ENCODE measurements around the gene LRRK1.

The LRRK1 gene

DNA sequence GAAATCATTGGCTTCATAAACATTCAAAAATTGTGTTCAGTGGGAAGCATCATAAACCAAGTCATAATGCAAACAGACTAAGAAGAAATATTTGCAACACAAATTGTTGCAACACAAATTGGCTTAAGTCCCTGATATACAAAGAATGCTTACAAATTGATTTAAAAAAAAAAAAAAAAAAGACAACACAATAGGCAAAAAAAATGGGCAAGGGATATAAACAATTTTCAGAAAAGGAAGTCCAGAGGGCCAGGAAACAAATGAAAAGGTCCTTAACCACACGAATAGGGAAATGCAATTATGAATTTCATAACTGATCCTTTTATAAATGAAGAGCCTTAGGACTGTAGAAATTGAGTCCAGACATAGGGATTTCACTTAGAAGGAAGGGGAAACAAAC lies 98.9 kb downstream of the LRRK1 start:
- DNase-seq (ENCODE audit: extremely low spot score, insufficient read length, low read depth), result no peak
- no peak for FAIRE-seq

DNA sequence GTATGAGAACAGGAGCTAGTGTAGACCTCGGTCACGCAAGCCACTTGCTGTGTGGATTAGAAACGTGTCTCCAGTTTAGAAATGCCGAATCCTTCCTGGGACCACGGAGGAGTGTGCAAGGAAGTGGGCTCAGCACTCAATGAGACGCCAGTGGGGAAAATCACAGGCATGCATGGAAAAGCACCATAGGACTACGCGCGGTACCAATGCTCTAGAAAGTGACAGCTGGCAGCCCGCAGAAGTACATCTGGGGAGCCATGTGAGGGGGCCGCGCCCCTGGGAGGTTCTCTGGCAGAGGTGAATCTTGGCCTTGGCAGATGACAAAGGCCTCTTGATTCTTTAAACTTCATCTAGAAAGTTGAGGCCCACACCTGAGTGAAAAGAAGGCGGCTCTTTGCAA lies 99.3 kb downstream of the LRRK1 start:
- no peak for FAIRE-seq
- DNase-seq (ENCODE audit: extremely low spot score, insufficient read length, low read depth), result no peak

GRCh38 chr15:101019366-101019896 lies 100.3 kb downstream of the LRRK1 start:
- FAIRE-seq (no peak), DNase-seq (ENCODE audit: extremely low spot score, insufficient read length, low read depth) (no peak)

GRCh38 chr15:101020451-101020850 lies 101.3 kb downstream of the LRRK1 start:
- FAIRE-seq (no peak), DNase-seq (ENCODE audit: extremely low spot score, insufficient read length, low read depth) (no peak)

GRCh38 chr15:101020945-101021344 lies 101.8 kb downstream of the LRRK1 start:
- DNase-seq (ENCODE audit: extremely low spot score, insufficient read length, low read depth), result no peak
- FAIRE-seq, result no peak

GRCh38 chr15:101022306-101022705 lies 103.1 kb downstream of the LRRK1 start:
- DNase-seq (ENCODE audit: extremely low spot score, insufficient read length, low read depth) (no peak), FAIRE-seq (no peak)

GRCh38 chr15:101022876-101023275 lies 103.7 kb downstream of the LRRK1 start:
- DNase-seq (ENCODE audit: extremely low spot score, insufficient read length, low read depth) (no peak), FAIRE-seq (no peak)

DNA sequence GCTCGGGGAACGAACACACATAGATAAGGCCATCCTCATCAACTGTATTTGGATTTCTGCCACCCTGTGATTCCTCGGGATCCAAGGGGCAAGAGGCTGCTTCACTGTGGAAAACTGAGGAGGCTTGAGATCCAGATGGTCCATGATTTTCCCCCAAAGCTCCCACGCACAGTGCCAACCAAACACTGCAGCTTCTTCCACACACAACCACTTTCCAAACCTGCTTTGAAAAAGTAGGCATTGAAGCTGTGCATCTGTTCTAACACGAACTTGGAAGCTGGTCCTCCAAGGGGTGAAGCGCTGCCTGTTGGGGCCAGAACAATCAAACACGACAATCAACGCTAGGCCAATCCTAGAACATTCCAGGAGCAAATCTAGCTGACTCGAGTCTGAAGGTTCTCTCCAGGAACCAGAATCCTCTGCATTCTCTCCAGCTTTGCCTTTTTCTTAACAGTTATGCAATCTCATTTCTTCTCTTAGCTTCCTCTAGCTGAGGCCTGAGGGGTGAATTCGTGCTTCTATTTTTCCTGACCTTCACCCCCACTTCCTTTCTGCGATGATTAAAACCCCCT lies 104.4 kb downstream of the LRRK1 start:
- no peak for DNase-seq (ENCODE audit: extremely low spot score, insufficient read length, low read depth)
- no peak for FAIRE-seq

DNA sequence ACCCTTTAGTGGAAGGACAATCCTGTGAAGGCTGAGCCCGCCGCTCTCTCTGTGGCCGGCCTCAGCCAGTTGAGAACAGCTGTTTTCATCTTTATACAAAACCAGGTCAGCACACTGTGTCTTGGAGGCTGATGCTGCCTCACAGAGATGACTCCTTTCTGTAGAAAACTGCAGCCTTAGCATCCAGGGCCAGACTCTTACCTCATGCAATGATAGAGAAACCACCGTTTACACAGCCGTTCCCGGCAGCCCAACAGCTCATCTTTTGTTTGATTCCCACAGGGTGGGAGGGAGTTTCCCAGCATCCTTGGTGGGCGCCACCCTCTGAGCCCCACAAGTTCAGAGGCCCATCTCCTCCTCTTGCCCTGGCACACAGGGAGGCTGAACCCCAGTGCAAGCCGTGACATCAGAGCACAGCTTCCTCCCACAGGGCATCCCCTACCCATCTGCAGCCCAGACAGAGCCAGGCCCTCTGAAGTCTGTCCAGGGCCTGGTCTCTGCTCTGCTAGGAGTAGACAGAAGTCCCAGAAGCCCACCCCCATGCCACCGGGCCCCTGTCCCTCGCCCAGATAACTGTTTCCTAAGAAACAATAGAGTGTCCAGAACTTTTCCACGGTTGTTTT lies 105.0 kb downstream of the LRRK1 start:
- FAIRE-seq, result no peak

DNA sequence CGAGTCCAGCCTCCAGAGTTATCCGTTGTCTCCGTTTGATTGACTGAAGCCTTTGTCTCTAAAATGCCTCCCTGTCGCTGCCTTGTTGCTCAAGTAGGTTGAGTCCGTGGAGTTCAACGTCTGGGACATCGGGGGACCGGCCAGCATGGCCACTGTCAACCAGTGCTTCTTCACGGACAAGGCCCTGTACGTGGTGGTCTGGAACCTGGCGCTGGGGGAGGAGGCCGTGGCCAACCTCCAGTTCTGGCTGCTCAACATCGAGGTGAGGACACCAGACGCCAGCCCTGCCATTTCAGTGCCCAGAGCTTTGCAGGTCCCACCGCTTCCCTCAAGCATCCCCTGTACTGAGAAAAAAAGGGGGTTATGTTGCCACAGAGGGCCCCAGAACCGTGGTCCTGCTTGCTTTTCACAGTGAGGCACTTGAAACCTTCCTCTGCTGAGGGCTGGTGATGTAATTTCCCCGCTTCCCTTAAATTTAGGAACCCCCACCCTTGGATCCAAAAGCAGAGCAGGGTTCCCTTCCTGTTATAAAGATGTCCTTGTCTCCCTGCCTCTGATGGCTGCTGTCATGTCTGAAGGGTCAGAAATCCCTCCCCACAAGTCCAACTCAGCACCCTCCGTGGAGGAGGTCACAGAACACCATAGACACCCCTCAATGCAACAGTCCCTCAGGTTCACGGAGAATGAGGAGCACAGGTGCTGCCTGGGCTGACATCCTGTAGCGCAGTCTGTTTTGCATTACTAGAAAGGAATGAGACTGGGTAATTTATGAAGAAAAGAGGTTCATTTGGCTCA lies 105.7 kb downstream of the LRRK1 start:
- FAIRE-seq (no peak), DNase-seq (ENCODE audit: extremely low spot score, insufficient read length, low read depth) (no peak)

More for the DNA sequence above, 105.0 kb downstream of the LRRK1 start:
- DNase-seq (ENCODE audit: extremely low spot score, insufficient read length, low read depth), result no peak

DNA sequence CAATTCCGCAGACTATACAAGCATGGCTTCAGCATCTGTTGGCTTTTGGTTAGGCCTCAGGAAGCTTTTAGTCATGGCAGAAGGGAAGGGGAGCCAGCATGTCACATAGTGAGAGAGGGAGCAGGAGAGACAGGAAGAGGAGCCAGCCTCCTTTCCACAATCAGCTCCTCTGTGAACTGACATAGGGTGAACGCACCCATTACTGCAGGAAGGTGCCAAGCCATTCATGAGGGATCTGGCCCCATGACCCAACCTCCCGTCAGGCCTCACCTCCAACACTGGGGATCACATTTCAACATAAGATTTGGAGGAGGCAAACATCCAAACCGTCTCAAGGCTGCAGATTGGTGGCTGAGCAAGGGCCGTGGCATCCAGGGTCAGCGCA lies 106.3 kb downstream of the LRRK1 start:
- FAIRE-seq, result no peak
- DNase-seq (ENCODE audit: extremely low spot score, insufficient read length, low read depth), result no peak

DNA sequence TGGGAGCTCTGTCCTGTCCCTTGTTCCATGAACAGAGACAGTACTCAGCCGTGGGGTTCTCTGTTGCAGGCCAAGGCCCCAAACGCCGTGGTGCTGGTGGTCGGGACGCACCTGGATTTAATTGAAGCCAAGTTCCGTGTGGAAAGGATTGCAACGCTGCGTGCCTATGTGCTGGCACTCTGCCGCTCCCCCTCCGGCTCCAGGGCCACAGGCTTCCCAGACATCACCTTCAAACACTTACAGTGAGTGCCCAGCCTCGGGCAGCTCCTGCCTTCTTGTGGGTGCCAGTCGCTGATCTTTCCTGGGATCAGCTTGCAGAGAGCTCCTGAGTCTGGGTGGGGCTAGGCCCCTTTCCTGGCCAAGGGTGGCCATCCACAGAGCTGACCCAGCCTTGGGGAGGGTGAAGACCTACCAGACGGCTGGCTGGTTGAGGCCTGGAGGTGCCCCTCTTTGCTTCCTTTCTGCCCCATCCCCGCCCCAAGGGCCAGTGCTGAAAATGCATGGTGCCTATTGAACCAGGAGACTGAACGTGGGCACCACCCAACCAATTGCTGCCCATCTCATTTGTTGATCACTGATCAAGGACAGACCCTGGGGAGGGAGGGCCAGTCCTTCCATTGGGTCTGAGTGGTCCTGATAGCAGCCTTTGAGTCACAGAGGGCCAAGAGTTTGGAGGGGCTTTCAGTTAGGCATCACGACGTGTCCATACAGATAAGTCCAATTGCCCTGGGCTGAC lies 106.9 kb downstream of the LRRK1 start:
- FAIRE-seq (no peak), DNase-seq (ENCODE audit: extremely low spot score, insufficient read length, low read depth) (no peak)

GRCh38 chr15:101026656-101027272 lies 107.6 kb downstream of the LRRK1 start:
- FAIRE-seq (no peak), DNase-seq (ENCODE audit: extremely low spot score, insufficient read length, low read depth) (no peak)

GRCh38 chr15:101027273-101027901 lies 108.2 kb downstream of the LRRK1 start:
- DNase-seq (ENCODE audit: extremely low spot score, insufficient read length, low read depth), result no peak
- FAIRE-seq, result no peak

DNA sequence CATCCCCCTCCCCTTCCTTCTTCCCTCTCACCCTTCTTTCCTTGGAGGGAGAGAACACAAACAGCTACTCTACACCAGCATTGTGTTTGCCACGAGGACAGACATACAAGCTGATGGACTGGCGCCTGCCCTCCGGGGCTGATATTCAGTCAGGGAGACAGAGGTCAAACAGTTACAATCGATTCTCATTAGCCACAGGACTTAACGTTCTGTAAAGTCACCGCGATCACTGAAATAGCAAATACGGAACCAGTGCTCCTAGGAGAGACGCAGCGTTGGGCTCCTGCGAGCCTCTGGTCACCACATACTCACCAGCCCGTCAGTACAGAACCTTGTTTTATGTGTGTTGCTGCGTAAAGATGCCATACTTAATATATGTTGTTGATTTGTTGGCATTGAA lies 108.8 kb downstream of the LRRK1 start:
- DNase-seq (ENCODE audit: extremely low spot score, insufficient read length, low read depth) (no peak), FAIRE-seq (no peak)

DNA sequence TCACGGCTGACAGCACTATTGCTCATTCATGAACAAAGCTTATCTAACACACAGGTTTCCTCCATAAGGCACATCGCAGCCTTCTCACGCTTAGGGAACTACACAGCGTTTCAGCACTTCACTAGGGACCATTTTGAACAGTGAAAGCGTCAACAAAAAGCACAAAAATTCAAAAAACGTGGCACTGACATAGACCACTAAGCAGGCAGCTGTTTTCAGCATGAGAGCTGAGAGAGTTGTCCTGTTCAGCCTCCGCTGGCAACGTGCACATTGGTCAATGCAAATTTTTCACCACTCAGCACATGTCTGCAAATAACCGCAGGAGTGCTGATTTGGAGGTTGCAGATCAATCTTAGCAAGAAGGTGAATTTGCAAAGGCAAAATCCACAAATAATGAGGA lies 109.2 kb downstream of the LRRK1 start:
- FAIRE-seq, result no peak
- DNase-seq (ENCODE audit: extremely low spot score, insufficient read length, low read depth), result no peak

GRCh38 chr15:101028772-101029438 lies 109.7 kb downstream of the LRRK1 start:
- FAIRE-seq (no peak), DNase-seq (ENCODE audit: extremely low spot score, insufficient read length, low read depth) (no peak)

- DNase-seq (ENCODE audit: extremely low spot score, insufficient read length, low read depth) (no peak), FAIRE-seq (no peak)
Observed at GRCh38 chr15:101029971-101030661, 111.0 kb downstream of the LRRK1 start.

DNA sequence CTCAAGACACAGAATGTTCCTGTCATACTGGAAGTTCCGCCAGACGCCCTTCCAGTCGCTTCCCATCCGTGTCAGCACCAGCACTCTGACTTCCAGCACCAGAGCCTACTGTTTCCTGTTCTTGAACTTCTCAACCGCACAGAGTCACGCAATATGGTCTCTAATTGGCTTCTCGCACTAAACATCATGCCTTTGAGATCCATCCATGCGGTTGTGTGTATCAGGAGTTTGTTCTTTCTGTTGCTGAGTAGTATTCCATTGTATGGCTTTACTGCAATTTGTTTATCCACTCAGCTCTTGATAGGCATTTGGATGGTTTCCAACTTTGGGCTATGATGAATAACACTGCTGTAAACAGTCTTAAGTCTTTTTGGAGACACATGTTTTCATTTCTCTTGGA lies 112.1 kb downstream of the LRRK1 start:
- no peak for DNase-seq (ENCODE audit: extremely low spot score, insufficient read length, low read depth)
- FAIRE-seq, result no peak

Data from GM18507 (cell line).